Measurements from ENCODE around the gene SLC16A12.

- TF ChIP-seq CTCF (IDR thresholded peaks at IDR 0.05) (no peak), POLR2A (IDR thresholded peaks at IDR 0.05) (no peak)
Observed at GRCh38 chr10:89494575-89494974, 40.8 kb downstream of the SLC16A12 start.
